GM11168 (cell line): ENCODE results near the gene RAE1.

Experiments used
- in situ Hi-C: fragments of 300-500 bp; cut with MboI; formaldehyde crosslinking; loops from one replicate; pipeline ENCODE4 v1.12.0; 2022; ENCODE audit warnings: low sequenced_read_pairs; ENCODE audit not compliant: unreplicated experiment

RAE1 gene

GRCh38 chr20:57364451-57364850 lies 13.4 kb downstream of the RAE1 start:
- in situ Hi-C loops, result loop anchor here (25.0 kb wide), 1 partner anchor 848 kb away; no protein-coding TSS in a partner anchor

DNA sequence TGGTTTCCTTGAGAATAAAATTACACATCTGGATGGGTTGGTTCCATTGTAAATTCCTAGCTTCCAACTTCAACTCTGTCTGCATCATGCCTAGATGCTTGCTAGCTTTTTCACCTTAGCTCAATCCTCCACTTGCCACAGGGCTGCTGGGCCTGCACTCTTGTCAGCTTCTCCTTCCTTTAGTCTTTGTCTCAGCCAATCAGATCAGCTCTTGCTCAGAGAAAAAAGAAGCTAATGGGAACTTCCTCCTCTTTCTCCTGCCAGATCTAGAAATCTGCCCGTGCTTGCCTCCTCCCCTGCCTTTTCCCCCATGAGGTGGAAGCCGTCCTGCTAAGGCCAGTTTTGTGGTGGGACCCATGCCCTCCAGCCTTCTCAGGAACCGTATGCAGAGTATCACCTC lies 18.5 kb downstream of the RAE1 start:
- in situ Hi-C loops, result loop anchor here (25.0 kb wide), 1 partner anchor 843 kb away; no protein-coding TSS in a partner anchor

GRCh38 chr20:57370316-57370715 lies 19.3 kb downstream of the RAE1 start:
- in situ Hi-C loops, result loop anchor here (25.0 kb wide), 1 partner anchor 842 kb away; no protein-coding TSS in a partner anchor

DNA sequence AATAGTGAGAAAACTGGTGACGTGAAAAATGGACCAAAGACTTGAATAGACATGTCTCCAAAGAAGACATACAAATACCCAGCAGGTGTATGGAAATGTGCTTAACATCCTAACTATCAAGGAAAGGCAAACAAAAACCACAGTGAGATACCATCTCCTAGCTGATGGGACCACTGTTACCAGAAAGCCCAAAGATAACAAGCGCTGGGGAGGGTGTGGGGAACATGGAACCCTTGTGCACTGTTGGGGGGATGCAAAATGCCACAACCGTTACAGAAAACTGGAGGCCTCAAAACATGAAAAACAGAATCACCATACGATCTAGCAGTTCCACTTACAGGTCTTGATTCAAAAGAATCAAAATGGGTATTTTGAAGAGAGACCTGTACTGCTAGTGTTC lies 20.3 kb downstream of the RAE1 start:
- in situ Hi-C loops, result loop anchor here (25.0 kb wide), 1 partner anchor 841 kb away; no protein-coding TSS in a partner anchor

- in situ Hi-C loops, result loop anchor here (25.0 kb wide), 1 partner anchor 840 kb away; no protein-coding TSS in a partner anchor
Measured at GRCh38 chr20:57372157-57372556, 21.1 kb downstream of the RAE1 start.

DNA sequence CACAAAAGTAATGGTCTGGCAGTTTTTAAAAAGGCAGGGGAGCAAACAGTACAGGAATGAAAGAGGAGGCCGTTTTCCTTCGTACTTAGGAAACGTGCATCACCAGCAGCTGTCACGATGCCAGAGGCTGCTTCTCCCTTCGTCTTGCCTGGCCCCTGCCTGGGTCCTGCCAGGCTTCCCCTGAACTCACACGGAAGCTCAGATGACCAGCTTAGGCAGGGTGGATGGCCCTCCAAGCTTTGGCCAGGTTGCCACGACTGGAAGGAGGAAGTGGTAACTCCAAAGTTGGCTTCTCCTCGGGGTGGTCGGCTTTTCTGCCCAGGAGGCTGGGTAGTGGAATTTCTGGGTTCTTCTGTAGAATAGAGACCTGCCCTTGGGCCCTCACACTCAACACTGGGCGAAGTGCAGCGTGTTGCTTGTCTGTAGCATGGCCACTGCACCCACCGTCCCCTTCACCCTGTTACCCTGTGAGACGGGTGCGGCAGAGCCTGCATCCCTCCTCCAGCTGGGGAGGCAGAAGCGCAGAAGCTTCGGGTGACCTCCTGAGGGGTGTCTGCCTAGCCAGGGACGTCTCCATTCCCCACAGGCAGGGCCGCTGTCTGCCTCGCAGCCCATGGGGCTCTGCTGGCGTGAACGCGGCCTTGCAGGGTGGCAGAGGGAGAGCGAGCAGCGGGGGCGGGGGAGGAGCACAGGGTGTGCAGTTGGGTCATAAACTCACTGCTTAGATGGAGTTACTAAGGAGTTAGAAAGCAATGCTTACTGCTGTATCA lies 21.7 kb downstream of the RAE1 start:
- in situ Hi-C loops, result loop anchor here (25.0 kb wide), 1 partner anchor 840 kb away; no protein-coding TSS in a partner anchor

- in situ Hi-C loops, result loop anchor here (25.0 kb wide), 1 partner anchor 838 kb away; no protein-coding TSS in a partner anchor
Measured at GRCh38 chr20:57374343-57374930, 23.4 kb downstream of the RAE1 start.

DNA sequence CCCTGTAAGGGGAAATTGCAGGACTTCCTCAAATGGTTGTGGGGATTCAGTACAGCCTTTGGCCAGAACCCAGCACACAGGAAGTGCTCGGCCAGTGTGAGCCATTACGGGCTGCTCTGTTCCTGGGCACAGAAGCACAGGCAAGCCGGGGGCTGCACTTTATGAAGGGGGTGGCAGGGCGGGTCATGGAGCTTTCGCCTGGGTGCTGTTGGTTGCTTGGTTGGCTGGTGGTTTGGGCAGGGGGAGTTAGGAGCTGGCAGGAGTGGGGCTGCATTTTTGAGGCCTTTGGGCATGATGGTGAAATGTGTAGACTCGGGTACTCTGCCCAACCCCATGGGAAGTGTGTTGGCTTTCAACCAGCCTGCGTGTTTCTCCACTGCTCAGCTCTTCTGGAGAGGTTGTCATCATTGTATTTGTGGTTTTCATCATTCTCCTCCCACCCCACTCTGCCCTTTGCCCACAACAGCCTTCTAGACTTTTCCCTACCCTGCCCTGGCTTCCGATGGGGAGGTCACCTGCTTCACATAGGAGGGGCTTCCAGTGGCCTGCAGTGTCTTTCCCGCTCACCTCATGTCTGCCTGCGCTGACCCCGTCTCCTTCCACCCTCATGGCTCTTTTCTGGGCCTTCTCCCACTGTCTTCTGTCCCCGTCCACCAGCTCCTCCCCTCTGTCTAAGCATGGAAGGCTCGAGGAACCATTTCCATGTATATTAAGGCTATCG lies 24.0 kb downstream of the RAE1 start:
- in situ Hi-C loops, result loop anchor here (25.0 kb wide), 1 partner anchor 837 kb away; no protein-coding TSS in a partner anchor

GRCh38 chr20:57375652-57376230 lies 24.7 kb downstream of the RAE1 start:
- in situ Hi-C loops, result no loop called here

- in situ Hi-C loops, result no loop called here
Measured at GRCh38 chr20:57377350-57377749, 26.3 kb downstream of the RAE1 start.

DNA sequence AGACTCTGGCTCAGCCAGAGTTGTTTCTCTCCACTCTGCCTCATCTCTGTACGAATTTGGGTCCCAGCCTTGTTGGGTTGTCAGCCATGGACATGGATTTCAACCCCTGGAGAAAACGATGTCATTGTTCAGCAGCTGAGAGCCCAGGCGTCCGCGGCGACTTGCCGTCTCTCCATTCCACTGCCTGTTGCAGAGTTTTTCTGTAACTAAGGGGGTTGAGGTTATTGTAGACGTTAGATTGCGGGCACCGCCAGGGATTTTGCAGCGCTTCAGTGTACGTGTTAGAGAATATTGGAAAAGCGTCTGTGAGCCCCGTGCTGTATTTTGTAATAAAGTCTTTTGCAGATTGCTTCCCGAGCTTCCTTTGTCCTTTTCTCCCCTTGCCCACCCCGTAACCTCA lies 27.1 kb downstream of the RAE1 start:
- in situ Hi-C loops, result no loop called here

GRCh38 chr20:57378646-57379262 lies 27.7 kb downstream of the RAE1 start:
- in situ Hi-C loops, result no loop called here

- in situ Hi-C loops, result no loop called here
Measured at GRCh38 chr20:57379263-57379647, 28.2 kb downstream of the RAE1 start.

- in situ Hi-C loops, result loop anchor here (10.0 kb wide), 1 partner anchor 215 kb away; no protein-coding TSS in a partner anchor
Measured at GRCh38 chr20:57380081-57380750, 29.2 kb downstream of the RAE1 start.

GRCh38 chr20:57381596-57382503 lies 30.8 kb downstream of the RAE1 start:
- in situ Hi-C loops, result loop anchor here (10.0 kb wide), 1 partner anchor 213 kb away; no protein-coding TSS in a partner anchor

DNA sequence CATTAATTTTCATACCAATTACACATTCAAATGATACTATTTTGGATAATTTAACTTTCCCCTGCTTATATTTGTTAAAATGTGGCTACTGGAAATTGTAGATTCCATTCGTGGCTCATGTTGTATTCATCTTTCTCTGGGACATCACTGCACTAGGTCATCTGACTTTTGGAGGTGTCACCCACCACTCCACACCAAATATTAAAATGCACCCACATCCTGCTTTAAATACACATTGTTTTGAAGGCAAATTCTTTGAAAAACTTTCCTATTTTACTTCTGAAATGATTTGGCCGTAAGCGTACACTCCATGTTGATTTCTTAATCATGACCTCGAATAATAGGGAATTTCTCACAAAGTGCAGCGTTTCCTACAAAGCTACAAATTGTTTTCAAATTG lies 31.5 kb downstream of the RAE1 start:
- in situ Hi-C loops, result loop anchor here (10.0 kb wide), 1 partner anchor 212 kb away; no protein-coding TSS in a partner anchor

- in situ Hi-C loops, result loop anchor here (10.0 kb wide), 1 partner anchor 211 kb away; no protein-coding TSS in a partner anchor
Measured at GRCh38 chr20:57383447-57384347, 32.6 kb downstream of the RAE1 start.
